ENCODE measurements around the gene VWA5B1.
"Not testable (repeated sequence)": the region's sequence is repeated elsewhere in the genome, so short reads cannot be mapped to it uniquely, and the experiment has no call there.

The VWA5B1 gene

GRCh38 chr1:20284625-20285024 is 6.0 kb upstream of the VWA5B1 start:
- no peak for TF ChIP-seq JUND (IDR thresholded peaks at IDR 0.05; ENCODE audit: low read depth)
- in situ Hi-C loops (cut with HindIII; ENCODE audit: low pct_unique_long_range_greater_than_20kb, low sequenced_read_pairs): no loop called here
- no peak for DNase-seq (ENCODE audit: low read depth in 1 of 2, low spot score in 1 of 2)

GRCh38 chr1:20285510-20285909 is 5.2 kb upstream of the VWA5B1 start:
- TF ChIP-seq JUND (IDR thresholded peaks at IDR 0.05; ENCODE audit: low read depth): no peak
- no peak for DNase-seq (ENCODE audit: low read depth in 1 of 2, low spot score in 1 of 2)
- in situ Hi-C loops (cut with HindIII; ENCODE audit: low pct_unique_long_range_greater_than_20kb, low sequenced_read_pairs): no loop called here

- DNase-seq (ENCODE audit: low read depth in 1 of 2, low spot score in 1 of 2); in situ Hi-C loops (cut with HindIII; ENCODE audit: low pct_unique_long_range_greater_than_20kb, low sequenced_read_pairs): not testable (repeated sequence)
These were observed 3.0 kb upstream of the VWA5B1 start for GRCh38 chr1:20287696-20288095.

- no peak for DNase-seq (ENCODE audit: low read depth in 1 of 2, low spot score in 1 of 2)
- TF ChIP-seq JUND (IDR thresholded peaks at IDR 0.05; ENCODE audit: low read depth): no peak
- in situ Hi-C loops (cut with HindIII; ENCODE audit: low pct_unique_long_range_greater_than_20kb, low sequenced_read_pairs): no loop called here
These were observed 990 bp downstream of the VWA5B1 start for GRCh38 chr1:20291645-20292084.

GRCh38 chr1:20298626-20299025 is 8.0 kb downstream of the VWA5B1 start:
- no peak for TF ChIP-seq JUND (IDR thresholded peaks at IDR 0.05; ENCODE audit: low read depth)
- DNase-seq (ENCODE audit: low read depth in 1 of 2, low spot score in 1 of 2): no peak
- in situ Hi-C loops (cut with HindIII; ENCODE audit: low pct_unique_long_range_greater_than_20kb, low sequenced_read_pairs): no loop called here

DNA sequence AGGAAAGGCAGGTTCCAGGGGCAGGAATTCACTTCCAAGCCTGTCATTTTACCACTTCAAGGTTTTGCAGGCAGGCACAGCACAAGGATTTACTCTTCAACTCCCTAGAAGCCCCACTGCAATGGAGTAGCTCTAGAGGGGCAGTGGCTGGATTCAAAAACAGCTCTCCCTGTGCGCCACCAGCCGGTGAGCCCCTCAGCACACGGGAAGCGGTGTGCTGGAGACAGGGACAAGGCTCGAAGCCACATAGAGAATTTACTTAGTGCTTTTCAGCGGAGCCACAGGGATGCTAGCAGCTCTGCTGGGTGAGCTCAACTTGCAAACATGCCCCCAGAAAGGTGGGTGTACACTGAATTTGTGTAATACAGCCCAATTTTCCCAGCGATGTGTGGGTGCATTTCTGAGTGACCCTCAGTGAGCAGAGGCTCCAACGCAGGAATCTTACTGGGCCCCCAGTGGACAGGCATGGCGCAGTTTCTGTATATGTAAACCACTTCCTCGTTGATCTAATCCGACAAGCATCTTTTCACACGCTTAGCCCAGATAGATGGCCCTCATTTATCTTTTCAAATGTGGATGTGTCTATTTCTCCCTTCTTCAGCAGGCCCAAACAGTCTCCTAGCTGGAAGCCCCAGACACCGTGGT is 10.9 kb downstream of the VWA5B1 start:
- in situ Hi-C loops (cut with HindIII; ENCODE audit: low pct_unique_long_range_greater_than_20kb, low sequenced_read_pairs): no loop called here
- TF ChIP-seq JUND (IDR thresholded peaks at IDR 0.05; ENCODE audit: low read depth): no peak
- DNase-seq (ENCODE audit: low read depth in 1 of 2, low spot score in 1 of 2): no peak

- in situ Hi-C loops (cut with HindIII; ENCODE audit: low pct_unique_long_range_greater_than_20kb, low sequenced_read_pairs): no loop called here
- no peak for DNase-seq (ENCODE audit: low read depth in 1 of 2, low spot score in 1 of 2)
- no peak for TF ChIP-seq JUND (IDR thresholded peaks at IDR 0.05; ENCODE audit: low read depth)
These were observed 11.4 kb downstream of the VWA5B1 start for GRCh38 chr1:20302108-20302471.

DNA sequence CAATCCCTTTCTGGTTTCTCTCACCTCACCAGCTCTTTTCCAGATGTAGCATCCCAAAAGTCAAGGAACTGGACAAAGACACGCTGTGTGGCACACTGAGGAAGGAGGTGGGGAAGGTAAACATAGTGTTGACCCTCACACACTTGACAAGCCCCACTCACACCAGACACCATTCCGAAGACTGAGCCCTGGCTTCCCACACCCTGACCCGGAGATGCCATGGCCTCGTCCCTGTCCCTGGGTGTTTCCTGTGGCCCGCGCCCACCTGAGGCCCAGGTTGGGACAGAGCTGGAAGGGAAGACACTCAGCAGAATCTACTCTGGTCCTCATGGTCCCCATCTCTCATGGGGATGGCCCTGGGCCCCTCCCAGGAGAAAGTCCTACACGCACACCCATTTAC is 16.4 kb downstream of the VWA5B1 start:
- no peak for DNase-seq (ENCODE audit: low read depth in 1 of 2, low spot score in 1 of 2)
- no peak for TF ChIP-seq JUND (IDR thresholded peaks at IDR 0.05; ENCODE audit: low read depth)
- in situ Hi-C loops (cut with HindIII; ENCODE audit: low pct_unique_long_range_greater_than_20kb, low sequenced_read_pairs): no loop called here

DNA sequence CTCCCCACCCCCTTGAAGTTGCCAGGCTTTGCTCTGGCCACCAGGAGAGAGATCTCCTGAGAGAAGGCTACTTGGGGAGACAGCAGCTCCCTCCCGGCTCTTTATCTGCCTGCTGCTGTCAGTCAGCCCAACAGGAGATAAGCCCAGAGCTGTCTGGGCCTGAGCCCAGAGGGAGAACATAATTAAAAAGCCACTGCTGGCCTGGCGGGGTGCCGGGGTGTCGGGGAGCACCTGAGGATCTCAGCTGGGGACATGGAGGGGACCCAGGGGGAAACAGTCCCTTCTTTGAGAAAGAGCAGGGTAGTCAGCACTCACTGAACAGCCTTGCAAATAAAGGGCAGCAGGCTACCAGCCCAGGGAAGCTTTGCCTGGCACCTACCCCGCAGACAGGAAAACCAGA is 17.9 kb downstream of the VWA5B1 start:
- in situ Hi-C loops (cut with HindIII; ENCODE audit: low pct_unique_long_range_greater_than_20kb, low sequenced_read_pairs): no loop called here
- no peak for TF ChIP-seq JUND (IDR thresholded peaks at IDR 0.05; ENCODE audit: low read depth)
- no peak for DNase-seq (ENCODE audit: low read depth in 1 of 2, low spot score in 1 of 2)

DNA sequence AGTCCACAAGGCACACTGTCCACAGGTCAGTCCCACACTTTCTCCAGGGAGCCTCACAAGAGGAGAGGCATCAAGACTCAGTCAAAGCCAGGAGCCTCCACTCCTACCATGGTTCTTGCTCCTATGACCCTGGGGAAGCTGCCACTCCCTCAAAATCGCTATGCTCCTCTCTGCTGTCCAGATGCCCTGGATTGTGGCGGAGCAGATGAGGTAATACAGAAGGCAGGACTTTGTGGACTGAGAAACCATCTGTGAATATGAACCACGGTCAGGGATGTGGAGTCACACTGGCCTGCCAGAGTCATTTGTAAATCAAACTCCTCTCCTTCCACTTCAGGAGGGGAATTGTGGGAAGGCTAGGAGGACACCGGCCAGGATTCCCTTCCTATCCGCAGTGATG is 20.6 kb downstream of the VWA5B1 start:
- in situ Hi-C loops (cut with HindIII; ENCODE audit: low pct_unique_long_range_greater_than_20kb, low sequenced_read_pairs): no loop called here
- TF ChIP-seq JUND (IDR thresholded peaks at IDR 0.05; ENCODE audit: low read depth): no peak
- DNase-seq (ENCODE audit: low read depth in 1 of 2, low spot score in 1 of 2): no peak

DNA sequence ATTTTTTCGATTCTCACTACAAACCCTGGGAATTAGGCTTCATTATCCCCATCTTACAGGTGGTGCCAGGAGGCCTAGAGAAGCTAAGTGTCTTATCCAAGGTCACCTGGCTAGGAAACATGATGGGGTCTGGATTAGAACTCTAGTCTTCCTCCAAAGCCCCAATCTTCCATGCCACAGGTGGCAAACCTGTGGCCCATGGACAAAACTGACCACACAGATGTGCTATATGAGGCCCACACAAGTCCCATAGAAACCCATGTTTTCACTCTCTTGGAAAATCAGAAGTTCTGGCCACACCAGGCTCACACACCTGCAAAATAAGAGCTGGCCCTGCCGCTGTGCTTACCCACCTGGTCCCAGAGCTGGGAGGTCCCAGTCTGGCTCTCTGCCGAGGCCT is 21.6 kb downstream of the VWA5B1 start:
- no peak for TF ChIP-seq JUND (IDR thresholded peaks at IDR 0.05; ENCODE audit: low read depth)
- DNase-seq (ENCODE audit: low read depth in 1 of 2, low spot score in 1 of 2): no peak
- in situ Hi-C loops (cut with HindIII; ENCODE audit: low pct_unique_long_range_greater_than_20kb, low sequenced_read_pairs): no loop called here

GRCh38 chr1:20312818-20313217 is 22.1 kb downstream of the VWA5B1 start:
- no peak for TF ChIP-seq JUND (IDR thresholded peaks at IDR 0.05; ENCODE audit: low read depth)
- no peak for DNase-seq (ENCODE audit: low read depth in 1 of 2, low spot score in 1 of 2)
- in situ Hi-C loops (cut with HindIII; ENCODE audit: low pct_unique_long_range_greater_than_20kb, low sequenced_read_pairs): no loop called here

- TF ChIP-seq JUND (IDR thresholded peaks at IDR 0.05; ENCODE audit: low read depth): no peak
- DNase-seq (ENCODE audit: low read depth in 1 of 2, low spot score in 1 of 2): no peak
- in situ Hi-C loops (cut with HindIII; ENCODE audit: low pct_unique_long_range_greater_than_20kb, low sequenced_read_pairs): no loop called here
These were observed 26.8 kb downstream of the VWA5B1 start for GRCh38 chr1:20317471-20317870.

DNA sequence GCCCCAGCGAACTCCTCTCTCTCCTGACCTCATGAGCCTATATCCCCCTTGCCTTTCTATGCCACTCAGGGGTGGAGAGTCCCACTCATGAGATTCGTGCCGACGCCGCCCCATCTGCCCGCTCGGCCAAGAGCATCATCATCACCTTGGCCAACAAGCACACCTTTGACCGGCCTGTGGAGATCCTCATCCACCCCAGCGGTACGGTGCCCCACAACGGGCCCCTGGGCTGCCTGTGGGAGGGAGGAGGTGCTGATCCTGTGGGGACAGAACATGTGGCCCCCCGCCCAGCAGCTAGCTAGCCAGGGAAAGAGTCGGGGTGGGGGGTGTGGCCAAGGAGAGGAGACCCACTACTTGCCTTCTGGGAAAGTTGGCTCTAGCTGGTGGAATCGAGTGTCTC is 27.8 kb downstream of the VWA5B1 start:
- no peak for DNase-seq (ENCODE audit: low read depth in 1 of 2, low spot score in 1 of 2)
- in situ Hi-C loops (cut with HindIII; ENCODE audit: low pct_unique_long_range_greater_than_20kb, low sequenced_read_pairs): no loop called here
- TF ChIP-seq JUND (IDR thresholded peaks at IDR 0.05; ENCODE audit: low read depth): no peak

All from T47D (cell line).